HepG2 (cell line): Measurements from ENCODE around the gene NFE2L1. TPM values are rescaled to one million over a fixed set of nuclear protein-coding genes. Genes with fewer than 3 reads are reported as not detected.
A peak's percentile ranks its signal among the peaks of the same experiment; 100 is the strongest.

Experiments
- AKNA ChIP-seq: sonication (generic); formaldehyde crosslinking; IDR thresholded peaks from 2 replicates; pipeline ENCODE4 v1.4.0; 2020; ENCODE audit warnings: missing genetic modification reagents, borderline replicate concordance
- ARNT2 ChIP-seq: sonication (generic); formaldehyde crosslinking; IDR thresholded peaks from 2 replicates; pipeline ENCODE4 v1.8.0; 2022; ENCODE audit warnings: mild to moderate bottlenecking, low read depth, missing genetic modification reagents, moderate library complexity
- CEBPG ChIP-seq: IDR thresholded peaks from 2 replicates; pipeline ENCODE4 v1.6.1; 2016
- ELF1 ChIP-seq: sonication (generic); formaldehyde crosslinking; IDR thresholded peaks from 2 replicates; pipeline ENCODE4 v1.4.0; 2020; ENCODE audit warnings: missing genetic modification reagents
- ETS1 ChIP-seq: sonication (generic); formaldehyde crosslinking; IDR thresholded peaks from 2 replicates; pipeline ENCODE4 v1.4.0; 2020; ENCODE audit warnings: missing genetic modification reagents
- IKZF1 ChIP-seq: fragments of 450-650 bp; IDR thresholded peaks from 2 replicates; pipeline ENCODE4 v1.7.1; 2016
- IRF2 ChIP-seq: IDR thresholded peaks from 2 replicates; pipeline ENCODE4 v1.6.1; 2018; ENCODE audit warnings: missing genetic modification reagents, missing compliant biosample characterization
- KDM6A ChIP-seq: IDR thresholded peaks from 2 replicates; pipeline ENCODE4 v1.6.1; 2016; ENCODE audit warnings: low read depth
- RAD51 ChIP-seq: fragments of 450-650 bp; IDR thresholded peaks from 2 replicates; pipeline ENCODE4 v1.6.1; 2016; ENCODE audit warnings: borderline replicate concordance
- RELA ChIP-seq: sonication (generic); formaldehyde crosslinking; IDR thresholded peaks from 2 replicates; pipeline ENCODE4 v1.4.0; 2020; ENCODE audit warnings: missing genetic modification reagents
- SIN3A ChIP-seq: IDR thresholded peaks from 2 replicates; pipeline ENCODE4 v1.6.1; 2011; ENCODE audit warnings: low read depth, mild to moderate bottlenecking, control low read depth, low read length, borderline replicate concordance
- SIX1 ChIP-seq: sonication (generic); formaldehyde crosslinking; IDR thresholded peaks from 2 replicates; pipeline ENCODE4 v1.4.0; 2020; ENCODE audit warnings: missing genetic modification reagents, borderline replicate concordance
- SMYD3 ChIP-seq: sonication (generic); formaldehyde crosslinking; IDR thresholded peaks from 2 replicates; pipeline ENCODE4 v1.8.1; 2023; ENCODE audit warnings: mild to moderate bottlenecking, missing genetic modification reagents
- SRY ChIP-seq: sonication (generic); formaldehyde crosslinking; IDR thresholded peaks from 2 replicates; pipeline ENCODE4 v1.8.0; 2022; ENCODE audit warnings: mild to moderate bottlenecking, missing genetic modification reagents
- ZBTB39 ChIP-seq: sonication (generic); formaldehyde crosslinking; IDR thresholded peaks from 2 replicates; pipeline ENCODE4 v1.5.0; 2020; ENCODE audit warnings: missing genetic modification reagents
- ZNF605 ChIP-seq: sonication (generic); formaldehyde crosslinking; IDR thresholded peaks from 2 replicates; pipeline ENCODE4 v1.8.0; 2022; ENCODE audit warnings: mild to moderate bottlenecking, missing genetic modification reagents
- ZNF710 ChIP-seq: sonication (generic); formaldehyde crosslinking; IDR thresholded peaks from 2 replicates; pipeline ENCODE4 v1.5.0; 2020; ENCODE audit warnings: mild to moderate bottlenecking, missing genetic modification reagents, borderline replicate concordance
- ZNF713 ChIP-seq: sonication (generic); formaldehyde crosslinking; IDR thresholded peaks from 2 replicates; pipeline ENCODE4 v1.4.0; 2020; ENCODE audit warnings: mild to moderate bottlenecking, missing genetic modification reagents
- ZNF737 ChIP-seq: sonication (generic); formaldehyde crosslinking; IDR thresholded peaks from 2 replicates; pipeline ENCODE4 v1.5.0; 2020; ENCODE audit warnings: missing genetic modification reagents, mild to moderate bottlenecking, borderline replicate concordance
- ZNF766 ChIP-seq: sonication (generic); formaldehyde crosslinking; IDR thresholded peaks from 2 replicates; pipeline ENCODE4 v1.5.0; 2020; ENCODE audit warnings: missing genetic modification reagents, borderline replicate concordance
- polyA plus RNA-seq, 8 experiments: library from polyadenylated mRNA; depleted of rRNA in 3 of 8; stranded (reverse) in 7 of 8; unstranded in 1 of 8; fragments of >200 nt; fragmentation: Illumina TruSeq in 4 of 8; extraction: Trizol in 4 of 8; gene quantifications; 2 replicates each; pipeline versions ENCODE4 v1.2.1 to v1.2.3, GENCODE V29; 2011 to 2016; ENCODE audit warnings: low read depth in 4 of 8, missing spikeins in 1 of 8, mixed read lengths in 1 of 8; ENCODE audit not compliant: insufficient read depth in 1 of 8
- total RNA-seq, 5 experiments: library from RNA; depleted of rRNA; stranded (reverse); fragments of >200 nt; fragmentation: Illumina TruSeq; extraction: Trizol; gene quantifications; 2 replicates each; pipeline ENCODE4 v1.2.3, GENCODE V29; 2016; ENCODE audit warnings: low read depth in 1 of 5

Gene NFE2L1
- total and polyA plus RNA-seq, 2 of the 13 experiments (the other 11 are each of a cell fraction or from before 2014, with no cell fraction given): 67.0 to 234 TPM

GRCh38 chr17:48048384-48049126 lies 396 bp downstream of the NFE2L1 start (continued):
- TF ChIP-seq ZNF605 (CRISPR knock-in tag) (peak; percentile 70), ARNT2 (CRISPR knock-in tag) (peak; percentile 87), IKZF1 (no peak), RAD51 (no peak), ZNF766 (CRISPR knock-in tag) (0 out of 2 replicates have a peak, but pooled peaks have one; percentile 11), ZNF713 (CRISPR knock-in tag) (peak; percentile 59; the same call in 1 of the 2 replicates), SIN3A (peak; percentile 75), ZNF710 (CRISPR knock-in tag) (peak; percentile 84; the same call in 1 of the 2 replicates), IRF2 (CRISPR knock-in tag) (no peak; the same call in 1 of the 2 replicates), CEBPG (CRISPR knock-in tag) (no peak), RELA (CRISPR knock-in tag) (no peak), KDM6A (CRISPR knock-in tag) (peak; percentile 22; the same call in 1 of the 2 replicates), SIX1 (CRISPR knock-in tag) (no peak; the same call in none of the 2 replicates), AKNA (CRISPR knock-in tag) (no peak), ELF1 (CRISPR knock-in tag) (no peak), SRY (CRISPR knock-in tag) (peak; percentile 64; the same call in 1 of the 2 replicates), SMYD3 (CRISPR knock-in tag) (peak; percentile 79; the same call in 1 of the 2 replicates), ETS1 (CRISPR knock-in tag) (0 out of 2 replicates have a peak, but pooled peaks have one; percentile 63), ZNF737 (CRISPR knock-in tag) (no peak), ZBTB39 (CRISPR knock-in tag) (peak; percentile 5; the same call in 1 of the 2 replicates)
